ENCODE results near the gene TMED7. TPM values are rescaled to one million over a fixed set of nuclear protein-coding genes. Genes with fewer than 3 reads are reported as not detected.
A peak's percentile ranks its signal among the peaks of the same experiment; 100 is the strongest.
"Not testable (repeated sequence)": the region's sequence is repeated elsewhere in the genome, so short reads cannot be mapped to it uniquely, and the experiment has no call there.

TMED7 gene
- 77.2 and 102 TPM in 2 replicates for total RNA-seq (ENCODE audit: low replicate concordance)
- long read RNA-seq, transcript TMED7-201 (3 exons, 3,757 nt): major isoform, 139 of 150 reads
- long read RNA-seq, partial matches to known transcripts: 7 of 150 reads
- long read RNA-seq, other reads (novel, unspliced or antisense): 3 of 150 reads

GRCh38 chr5:115625579-115626444 lies at the start of gene TMED7:
Gene TMED7 (minus strand): TSS chr5:115626036. CDS start chr5:115625792, 244 bp downstream.
- DNase-seq (ENCODE audit: extremely low spot score, unreplicated experiment): peak; percentile 98
- peaks cover 11% of the 10 kb centered on the region for H3K36me3 Mint-ChIP-seq
- H3K27me3 Mint-ChIP-seq: no peaks in the 10 kb centered on the region
- H3K4me1 Mint-ChIP-seq (ENCODE audit: unreplicated experiment): peaks cover 21% of the 10 kb centered on the region
- no peaks in the 10 kb centered on the region for H3K9me3 Mint-ChIP-seq
- TF ChIP-seq, protein P1, sequence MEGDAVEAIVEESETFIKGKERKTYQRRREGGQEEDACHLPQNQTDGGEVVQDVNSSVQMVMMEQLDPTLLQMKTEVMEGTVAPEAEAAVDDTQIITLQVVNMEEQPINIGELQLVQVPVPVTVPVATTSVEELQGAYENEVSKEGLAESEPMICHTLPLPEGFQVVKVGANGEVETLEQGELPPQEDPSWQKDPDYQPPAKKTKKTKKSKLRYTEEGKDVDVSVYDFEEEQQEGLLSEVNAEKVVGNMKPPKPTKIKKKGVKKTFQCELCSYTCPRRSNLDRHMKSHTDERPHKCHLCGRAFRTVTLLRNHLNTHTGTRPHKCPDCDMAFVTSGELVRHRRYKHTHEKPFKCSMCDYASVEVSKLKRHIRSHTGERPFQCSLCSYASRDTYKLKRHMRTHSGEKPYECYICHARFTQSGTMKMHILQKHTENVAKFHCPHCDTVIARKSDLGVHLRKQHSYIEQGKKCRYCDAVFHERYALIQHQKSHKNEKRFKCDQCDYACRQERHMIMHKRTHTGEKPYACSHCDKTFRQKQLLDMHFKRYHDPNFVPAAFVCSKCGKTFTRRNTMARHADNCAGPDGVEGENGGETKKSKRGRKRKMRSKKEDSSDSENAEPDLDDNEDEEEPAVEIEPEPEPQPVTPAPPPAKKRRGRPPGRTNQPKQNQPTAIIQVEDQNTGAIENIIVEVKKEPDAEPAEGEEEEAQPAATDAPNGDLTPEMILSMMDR (conservative IDR thresholded peaks at IDR 0.05): peak; percentile 36
- no peak within 1 kb of the TSS for H3K4me3 Mint-ChIP-seq
- peak within 1 kb of the TSS; percentile 97 for H3K27ac Mint-ChIP-seq

DNA sequence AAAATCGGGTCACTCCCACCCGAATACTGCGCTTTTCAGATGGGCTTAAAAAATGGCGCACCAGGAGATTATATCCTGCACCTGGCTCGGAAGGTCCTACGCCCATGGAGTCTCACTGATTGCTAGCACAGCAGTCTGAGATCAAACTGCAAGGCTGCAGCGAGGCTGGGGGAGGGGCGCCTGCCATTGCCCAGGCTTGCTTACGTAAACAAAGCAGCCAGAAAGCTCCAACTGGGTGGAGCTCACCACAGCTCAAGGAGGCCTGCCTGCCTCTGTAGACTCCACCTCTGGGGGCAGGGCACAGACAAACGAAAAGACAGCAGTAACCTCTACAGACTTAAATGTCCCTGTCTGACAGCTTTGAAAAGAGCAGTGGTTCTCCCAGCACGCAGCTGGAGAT lies 48.9 kb upstream of the TMED7 start:
- not testable (repeated sequence) for H3K4me1 Mint-ChIP-seq (ENCODE audit: unreplicated experiment); DNase-seq (ENCODE audit: extremely low spot score, unreplicated experiment); H3K36me3 Mint-ChIP-seq

DNA sequence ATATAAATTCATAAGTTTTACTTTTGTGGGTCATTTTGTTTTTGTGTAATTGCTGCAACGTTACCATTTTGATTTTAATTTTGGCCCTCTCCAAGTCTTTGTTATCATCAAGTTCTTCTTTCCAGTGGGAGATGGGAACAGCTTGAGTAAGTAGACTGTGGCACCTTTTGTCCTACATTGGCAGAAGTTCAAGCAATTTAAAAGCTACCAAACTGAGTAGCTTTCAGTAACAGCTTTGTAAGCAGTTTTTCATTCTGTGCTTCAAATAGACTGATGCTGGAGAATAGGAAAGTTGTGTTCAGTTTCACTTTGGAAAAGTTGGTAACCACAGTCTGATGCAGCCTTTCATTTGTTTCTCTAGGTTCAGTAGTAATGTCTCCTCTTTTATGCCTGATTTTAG lies 47.8 kb upstream of the TMED7 start:
- Mint-ChIP-seq H3K4me1 (ENCODE audit: unreplicated experiment) (no peaks in the 10 kb centered on the region), H3K27me3 (no peaks in the 10 kb centered on the region), H3K27ac (no peak overlapping the region), H3K9me3 (peaks cover 6% of the 10 kb centered on the region), H3K4me3 (no peak overlapping the region), H3K36me3 (no peaks in the 10 kb centered on the region)
- DNase-seq (ENCODE audit: extremely low spot score, unreplicated experiment): no peak
- TF ChIP-seq, protein P1 (conservative IDR thresholded peaks at IDR 0.05): no peak

More for the DNA sequence above, 48.9 kb upstream of the TMED7 start:
- H3K4me3 Mint-ChIP-seq, H3K27me3 Mint-ChIP-seq, H3K27ac Mint-ChIP-seq, H3K9me3 Mint-ChIP-seq: not testable (repeated sequence)

- Mint-ChIP-seq H3K4me1 (ENCODE audit: unreplicated experiment) (no peaks in the 10 kb centered on the region), H3K4me3 (no peak overlapping the region), H3K36me3 (no peaks in the 10 kb centered on the region), H3K27ac (no peak overlapping the region), H3K27me3 (no peaks in the 10 kb centered on the region), H3K9me3 (peaks cover 7% of the 10 kb centered on the region)
- no peak for DNase-seq (ENCODE audit: extremely low spot score, unreplicated experiment)
- TF ChIP-seq, protein P1 (conservative IDR thresholded peaks at IDR 0.05): no peak
Measured at GRCh38 chr5:115671939-115672338, 46.1 kb upstream of the TMED7 start.

GRCh38 chr5:115666023-115666422 lies 40.2 kb upstream of the TMED7 start:
- H3K27ac Mint-ChIP-seq: no peak overlapping the region
- TF ChIP-seq, protein P1 (conservative IDR thresholded peaks at IDR 0.05): no peak
- no peak overlapping the region for H3K4me3 Mint-ChIP-seq
- DNase-seq (ENCODE audit: extremely low spot score, unreplicated experiment): no peak
- peaks cover 3% of the 10 kb centered on the region for H3K4me1 Mint-ChIP-seq (ENCODE audit: unreplicated experiment)
- no peaks in the 10 kb centered on the region for H3K27me3 Mint-ChIP-seq
- H3K9me3 Mint-ChIP-seq: peaks cover 12% of the 10 kb centered on the region
- H3K36me3 Mint-ChIP-seq: no peaks in the 10 kb centered on the region

DNA sequence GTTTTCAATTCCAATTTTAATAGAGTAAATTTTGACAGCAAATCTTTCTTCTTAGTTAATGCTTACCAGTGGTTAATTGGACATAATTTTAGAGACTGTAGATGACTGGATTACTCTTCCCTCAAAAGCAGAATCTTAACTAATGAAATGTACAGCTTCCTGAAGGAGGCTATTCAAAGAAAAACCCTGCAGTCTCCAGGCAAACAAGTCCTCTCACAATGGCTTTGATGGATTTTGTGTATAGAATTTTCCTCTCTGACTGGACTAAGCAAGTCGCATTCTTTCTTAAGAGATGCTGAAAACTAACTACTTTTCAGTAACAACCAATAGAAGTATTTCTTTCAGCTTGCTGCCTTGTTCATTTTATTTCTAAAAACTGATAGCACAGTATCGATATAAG lies 35.7 kb upstream of the TMED7 start:
- Mint-ChIP-seq H3K9me3 (peaks cover 2% of the 10 kb centered on the region), H3K4me1 (ENCODE audit: unreplicated experiment) (peaks cover 4% of the 10 kb centered on the region), H3K4me3 (no peak overlapping the region), H3K36me3 (no peaks in the 10 kb centered on the region), H3K27me3 (no peaks in the 10 kb centered on the region), H3K27ac (no peak overlapping the region)
- DNase-seq (ENCODE audit: extremely low spot score, unreplicated experiment): no peak
- TF ChIP-seq, protein P1 (conservative IDR thresholded peaks at IDR 0.05): no peak
